CD14-positive monocyte (primary cell): ENCODE results near the gene WNT5B. TPM values are rescaled to one million over a fixed set of nuclear protein-coding genes. Genes with fewer than 3 reads are reported as not detected.

Experiments used
- DNase-seq, 3 donors: peaks; one replicate each; pipeline ENCODE4 v3.0.0-alpha.2; 2011 to 2022
- H2AFZ ChIP-seq: 2 replicates; pipeline ENCODE4 v1.6.0; 2012; ENCODE audit warnings: mild to moderate bottlenecking, low read depth, low read length, inconsistent platforms; ENCODE audit not compliant: insufficient read depth, poor library complexity, severe bottlenecking
- H3K27ac ChIP-seq, 2 donors: 1 replicate in 1 of 2; 2 replicates in 1 of 2; pipeline ENCODE4 v1.5.1; 2012 to 2013; ENCODE audit warnings: low read length in 2 of 2, control low read depth in 1 of 2, inconsistent platforms in 1 of 2, low read depth in 1 of 2, mild to moderate bottlenecking in 1 of 2
- H3K27me3 ChIP-seq, 2 donors: one replicate each; pipeline versions ENCODE4 v1.6.0 to v1.6.1; 2011 to 2013; ENCODE audit warnings: low read length in 2 of 2; ENCODE audit not compliant: control insufficient read depth in 2 of 2, insufficient read depth in 2 of 2
- H3K36me3 ChIP-seq, 2 donors: replicated peaks in 1 of 2; 1 replicate in 1 of 2; 2 replicates in 1 of 2; pipeline versions ENCODE4 v1.5.1 to v1.6.1; 2012 to 2013; ENCODE audit warnings: low read length in 2 of 2, control low read depth in 1 of 2, inconsistent platforms in 1 of 2, mild to moderate bottlenecking in 1 of 2; ENCODE audit not compliant: insufficient read depth in 2 of 2, control insufficient read depth in 1 of 2
- H3K4me1 ChIP-seq, 2 donors: 1 replicate in 1 of 2; 2 replicates in 1 of 2; pipeline versions ENCODE4 v1.5.1 to v1.6.1; 2012 to 2013; ENCODE audit warnings: low read length in 2 of 2, control low read depth in 1 of 2, inconsistent platforms in 1 of 2, mild to moderate bottlenecking in 1 of 2, moderate library complexity in 1 of 2; ENCODE audit not compliant: insufficient read depth in 2 of 2, control insufficient read depth in 1 of 2
- H3K4me2 ChIP-seq: replicated peaks from 2 replicates; pipeline ENCODE3; 2012; ENCODE audit warnings: low read length, moderate library complexity, mild to moderate bottlenecking; ENCODE audit not compliant: poor library complexity, severe bottlenecking; ENCODE audit errors: extremely low read depth
- H3K4me3 ChIP-seq, 3 experiments: fragments of 200-600 bp in 1 of 3; sonication (generic) in 1 of 3; replicated peaks in 1 of 3; 1 replicate in 2 of 3; 2 replicates in 1 of 3; pipeline ENCODE4 v1.5.1; 2011 to 2013; ENCODE audit warnings: low read length in 3 of 3, mild to moderate bottlenecking in 3 of 3, control low read depth in 2 of 3, low read depth in 2 of 3, inconsistent platforms in 1 of 3, moderate library complexity in 1 of 3
- H3K79me2 ChIP-seq: 2 replicates; pipeline ENCODE4 v1.6.0; 2012; ENCODE audit warnings: mild to moderate bottlenecking, control low read depth, inconsistent platforms, low read length, moderate library complexity; ENCODE audit not compliant: insufficient read depth
- H3K9ac ChIP-seq: 2 replicates; pipeline ENCODE4 v1.6.0; 2017; ENCODE audit warnings: low read length, mild to moderate bottlenecking; ENCODE audit not compliant: insufficient read depth, poor library complexity, severe bottlenecking
- H3K9me3 ChIP-seq, 2 donors: replicated peaks in 1 of 2; 1 replicate in 1 of 2; 2 replicates in 1 of 2; pipeline versions ENCODE4 v1.5.1 to v1.6.1; 2012 to 2013; ENCODE audit warnings: low read length in 2 of 2, control low read depth in 1 of 2; ENCODE audit not compliant: control insufficient read depth in 1 of 2, insufficient read depth in 1 of 2
- H4K20me1 ChIP-seq: 2 replicates; pipeline ENCODE4 v1.6.0; 2012; ENCODE audit warnings: mild to moderate bottlenecking, low read length, control low read depth, moderate library complexity; ENCODE audit not compliant: insufficient read depth
- H3K27ac Mint-ChIP-seq, 7 donors: one replicate each; pipeline ENCODE4 v1.8.0; 2020; ENCODE audit warnings: mild to moderate bottlenecking in 7 of 7, mixed read lengths in 7 of 7, moderate library complexity in 6 of 7, inconsistent platforms in 2 of 7
- H3K27me3 Mint-ChIP-seq, 3 donors: one replicate each; pipeline ENCODE4 v1.8.0; 2021 to 2022; ENCODE audit warnings: low read depth in 3 of 3, mild to moderate bottlenecking in 3 of 3, mixed read lengths in 3 of 3, moderate library complexity in 3 of 3, inconsistent platforms in 1 of 3
- H3K36me3 Mint-ChIP-seq, 2 donors: one replicate each; pipeline ENCODE4 v1.8.0; 2020; ENCODE audit warnings: mixed read lengths in 2 of 2, inconsistent platforms in 1 of 2, mild to moderate bottlenecking in 1 of 2
- H3K4me1 Mint-ChIP-seq: one replicate; pipeline ENCODE4 v1.8.0; 2020; ENCODE audit warnings: mild to moderate bottlenecking, mixed read lengths
- H3K4me3 Mint-ChIP-seq, 2 donors: one replicate each; pipeline ENCODE4 v1.8.0; 2020; ENCODE audit warnings: mild to moderate bottlenecking in 2 of 2, mixed read lengths in 2 of 2, moderate library complexity in 1 of 2
- H3K9me3 Mint-ChIP-seq, 7 donors: one replicate each; pipeline ENCODE4 v1.8.0; 2020 to 2022; ENCODE audit warnings: mixed read lengths in 7 of 7, mild to moderate bottlenecking in 6 of 7, moderate library complexity in 6 of 7, inconsistent platforms in 2 of 7
- CTCF ChIP-seq: fragments of 200-600 bp; IDR thresholded peaks from one replicate; pipeline ENCODE4 v1.8.0; 2022; ENCODE audit warnings: antibody characterized with exemption, mild to moderate bottlenecking
- WGBS: methylation state at CpG from one replicate; pipeline ENCODE4 v1.1.5; 2013; ENCODE audit warnings: missing lambda C conversion rate; ENCODE audit not compliant: insufficient coverage; 5-methylcytosine and 5-hydroxymethylcytosine counted together
- intact Hi-C, 2 donors: fragments of 100-400 bp; cut with micrococcal nuclease; formaldehyde crosslinking; loops; one replicate each; pipeline versions ENCODE4 v1.15.0 to v1.15.1; 2023
- polyA plus RNA-seq, 3 donors: library from polyadenylated mRNA; depleted of rRNA in 1 of 3; unstranded in 2 of 3; stranded (reverse) in 1 of 3; fragments of 300-500 nt in 2 of 3; fragments of >200 nt in 1 of 3; fragmentation: Illumina TruSeq in 2 of 3; gene quantifications; 1 replicate in 2 of 3; 2 replicates in 1 of 3; pipeline ENCODE4 v1.2.3, GENCODE V29; 2012 to 2021

Gene WNT5B
- polyA plus RNA-seq, 3 donors = 2.7 to 4.1 (median 3.1) TPM

GRCh38 chr12:1594261-1595025 is 34.6 kb upstream of the WNT5B start, which contains the start of gene FBXL14:
Gene FBXL14 (minus strand): TSS chr12:1594581. CDS start chr12:1594066, 515 bp downstream.
- Histone ChIP-seq H3K9ac (peak within 1 kb of the TSS; percentile 78), H2AFZ (peak within 1 kb of the TSS; percentile 85), H3K79me2 (peaks cover 42% of the 10 kb centered on the region), H4K20me1 (peaks cover 44% of the 10 kb centered on the region), H3K4me3 (peak within 1 kb of the TSS; percentile 58 to 94 (median 83)), H3K9me3 (no peaks in the 10 kb centered on the region), H3K27me3 (no peaks in the 10 kb centered on the region), H3K27ac (peak within 1 kb of the TSS; percentile 68 to 74), H3K4me2 (peak within 1 kb of the TSS; percentile 99), H3K4me1 (peaks cover 37 to 51% of the 10 kb centered on the region in 2 donors), H3K36me3 (peaks cover 0 to 6% of the 10 kb centered on the region in 2 donors)
- no peak for TF ChIP-seq CTCF
- peaks cover 0 to 4% (median 0%) of the 10 kb centered on the region in 3 donors for H3K27me3 Mint-ChIP-seq
- peaks cover 7 to 10% of the 10 kb centered on the region in 2 donors for H3K36me3 Mint-ChIP-seq
- peaks cover 50% of the 10 kb centered on the region for H3K4me1 Mint-ChIP-seq
- no peaks in the 10 kb centered on the region for H3K9me3 Mint-ChIP-seq
- WGBS = under 1% methylated on average over 115 of the region's 115 CpGs
- peak; percentile 72 to 75 (median 75) for DNase-seq
- peak within 1 kb of the TSS; percentile 92 to 97 for H3K4me3 Mint-ChIP-seq
- intact Hi-C loops = no loop called here
- peak within 1 kb of the TSS; percentile 90 to 94 (median 92) for H3K27ac Mint-ChIP-seq

- H3K9ac ChIP-seq = peak overlapping the region; percentile 61
- peaks cover 36% of the 10 kb centered on the region for H3K79me2 ChIP-seq
- H2AFZ ChIP-seq = peak overlapping the region; percentile 73
- DNase-seq = peak in 2 of 3 donors; percentile 35 to 42
- peaks cover 48% of the 10 kb centered on the region for H3K4me1 Mint-ChIP-seq
- H4K20me1 ChIP-seq = peaks cover 38% of the 10 kb centered on the region
- peak overlapping the region; percentile 68 to 70 for H3K27ac ChIP-seq
- peak overlapping the region; percentile 57 to 94 (median 83) for H3K4me3 ChIP-seq
- peak overlapping the region; percentile 99 for H3K4me2 ChIP-seq
- WGBS = 3% methylated on average over 13 of the region's 19 CpGs
- peaks cover 37 to 51% of the 10 kb centered on the region in 2 donors for H3K4me1 ChIP-seq
- H3K9me3 Mint-ChIP-seq = no peaks in the 10 kb centered on the region
- no peaks in the 10 kb centered on the region for H3K27me3 ChIP-seq
- TF ChIP-seq CTCF = no peak
- H3K4me3 Mint-ChIP-seq = peak overlapping the region; percentile 92 to 97
- intact Hi-C loops = no loop called here
- no peaks in the 10 kb centered on the region for H3K9me3 ChIP-seq
- H3K36me3 ChIP-seq = no peaks in the 10 kb centered on the region
- peak overlapping the region; percentile 90 to 94 (median 92) for H3K27ac Mint-ChIP-seq
- H3K36me3 Mint-ChIP-seq = peaks cover 6 to 7% of the 10 kb centered on the region in 2 donors
- peaks cover 0 to 4% (median 0%) of the 10 kb centered on the region in 3 donors for H3K27me3 Mint-ChIP-seq
Measured at GRCh38 chr12:1595026-1595561, 33.9 kb upstream of the WNT5B start.
